Inferior parietal cortex (tissue), 1 donor: Measurements from ENCODE around the gene ATP2A2.
"Not testable (repeated sequence)": the region's sequence is repeated elsewhere in the genome, so short reads cannot be mapped to it uniquely, and the experiment has no call there.

Source experiments
- DNase-seq: peaks from one replicate; pipeline ENCODE4 v3.0.0-alpha.2; 2016; ENCODE audit errors: extremely low spot score

ATP2A2 gene

GRCh38 chr12:110343114-110343513, 62.1 kb downstream of the ATP2A2 start:
- no peak for DNase-seq

- no peak for DNase-seq
Measured at GRCh38 chr12:110343736-110344555, 62.9 kb downstream of the ATP2A2 start.

- no peak for DNase-seq
Measured at GRCh38 chr12:110344657-110345056, 63.6 kb downstream of the ATP2A2 start.

- no peak for DNase-seq
Measured at GRCh38 chr12:110345176-110345661, 64.2 kb downstream of the ATP2A2 start.

GRCh38 chr12:110345963-110346362, 64.9 kb downstream of the ATP2A2 start:
- no peak for DNase-seq

- no peak for DNase-seq
Measured at GRCh38 chr12:110347767-110348166, 66.7 kb downstream of the ATP2A2 start.

- no peak for DNase-seq
Measured at GRCh38 chr12:110348431-110349059, 67.5 kb downstream of the ATP2A2 start.

GRCh38 chr12:110349096-110349495, 68.0 kb downstream of the ATP2A2 start:
- DNase-seq: no peak

GRCh38 chr12:110349514-110350151, 68.6 kb downstream of the ATP2A2 start:
- DNase-seq: no peak

GRCh38 chr12:110351119-110351518, 70.1 kb downstream of the ATP2A2 start:
- DNase-seq: no peak

- DNase-seq: no peak
Measured at GRCh38 chr12:110352401-110352800, 71.4 kb downstream of the ATP2A2 start.

GRCh38 chr12:110353211-110353965, 72.3 kb downstream of the ATP2A2 start:
- no peak for DNase-seq

GRCh38 chr12:110354172-110354780, 73.2 kb downstream of the ATP2A2 start:
- DNase-seq: peak; percentile 55

- no peak for DNase-seq
Measured at GRCh38 chr12:110355073-110355472, 74.0 kb downstream of the ATP2A2 start.

GRCh38 chr12:110358384-110359097, 77.5 kb downstream of the ATP2A2 start:
- not testable (repeated sequence) for DNase-seq

- no peak for DNase-seq
Measured at GRCh38 chr12:110361216-110361615, 80.2 kb downstream of the ATP2A2 start.

- DNase-seq: no peak
Measured at GRCh38 chr12:110365489-110366320, 84.7 kb downstream of the ATP2A2 start.

- DNase-seq: no peak
Measured at GRCh38 chr12:110366321-110367142, 85.5 kb downstream of the ATP2A2 start.
